Epidermal melanocyte (primary cell): ENCODE measurements around the gene FAAP100.
"Not testable (repeated sequence)": the region's sequence is repeated elsewhere in the genome, so short reads cannot be mapped to it uniquely, and the experiment has no call there.

ENCODE experiments used
- DNase-seq: peaks from one replicate; pipeline ENCODE4 v3.0.0; 2011; ENCODE audit warnings: low spot score; ENCODE audit not compliant: insufficient read length

The FAAP100 gene, protein sequence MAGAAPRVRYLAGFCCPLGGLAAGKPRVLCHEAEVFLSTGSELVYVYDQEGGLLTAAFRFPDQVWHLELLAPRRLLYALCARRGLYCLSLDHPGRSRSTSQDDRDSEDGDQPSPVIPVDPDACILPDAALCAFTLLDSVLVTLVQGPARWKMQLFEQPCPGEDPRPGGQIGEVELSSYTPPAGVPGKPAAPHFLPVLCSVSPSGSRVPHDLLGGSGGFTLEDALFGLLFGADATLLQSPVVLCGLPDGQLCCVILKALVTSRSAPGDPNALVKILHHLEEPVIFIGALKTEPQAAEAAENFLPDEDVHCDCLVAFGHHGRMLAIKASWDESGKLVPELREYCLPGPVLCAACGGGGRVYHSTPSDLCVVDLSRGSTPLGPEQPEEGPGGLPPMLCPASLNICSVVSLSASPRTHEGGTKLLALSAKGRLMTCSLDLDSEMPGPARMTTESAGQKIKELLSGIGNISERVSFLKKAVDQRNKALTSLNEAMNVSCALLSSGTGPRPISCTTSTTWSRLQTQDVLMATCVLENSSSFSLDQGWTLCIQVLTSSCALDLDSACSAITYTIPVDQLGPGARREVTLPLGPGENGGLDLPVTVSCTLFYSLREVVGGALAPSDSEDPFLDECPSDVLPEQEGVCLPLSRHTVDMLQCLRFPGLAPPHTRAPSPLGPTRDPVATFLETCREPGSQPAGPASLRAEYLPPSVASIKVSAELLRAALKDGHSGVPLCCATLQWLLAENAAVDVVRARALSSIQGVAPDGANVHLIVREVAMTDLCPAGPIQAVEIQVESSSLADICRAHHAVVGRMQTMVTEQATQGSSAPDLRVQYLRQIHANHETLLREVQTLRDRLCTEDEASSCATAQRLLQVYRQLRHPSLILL

GRCh38 chr17:81552244-81553017 lies at the start of gene FAAP100:
Gene FAAP100 (minus strand): TSS chr17:81552353. CDS start chr17:81552330, 23 bp downstream.
- peak; percentile 91 for DNase-seq

DNA sequence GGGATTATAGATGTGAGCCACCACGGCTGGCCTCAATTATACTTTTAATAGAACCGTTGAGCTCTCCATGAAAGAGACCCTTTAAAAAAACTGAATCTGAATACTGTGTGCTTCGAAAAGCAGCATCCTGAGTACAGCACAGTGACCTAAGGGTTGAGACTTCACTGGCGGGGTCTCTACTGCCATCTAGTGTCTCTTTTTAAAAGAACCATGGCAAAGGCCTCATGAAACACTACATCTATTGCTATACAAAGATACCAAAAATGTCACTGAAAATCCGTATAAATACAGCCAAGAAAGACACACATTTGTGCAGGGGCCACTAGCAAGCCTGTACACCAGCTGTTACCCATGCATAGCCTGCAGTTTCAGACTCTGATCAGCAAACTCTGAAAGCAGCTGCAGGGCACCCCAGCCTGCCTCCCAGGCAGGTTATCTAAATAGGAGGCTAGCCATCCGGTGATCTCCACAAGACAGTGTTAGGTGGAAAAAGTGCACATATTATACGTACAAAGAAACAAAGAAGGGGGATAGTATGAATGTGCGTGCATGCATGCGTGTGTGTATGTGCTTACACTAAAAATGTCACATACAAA lies 49.5 kb upstream of the FAAP100 start:
- peak; percentile 68 for DNase-seq

DNA sequence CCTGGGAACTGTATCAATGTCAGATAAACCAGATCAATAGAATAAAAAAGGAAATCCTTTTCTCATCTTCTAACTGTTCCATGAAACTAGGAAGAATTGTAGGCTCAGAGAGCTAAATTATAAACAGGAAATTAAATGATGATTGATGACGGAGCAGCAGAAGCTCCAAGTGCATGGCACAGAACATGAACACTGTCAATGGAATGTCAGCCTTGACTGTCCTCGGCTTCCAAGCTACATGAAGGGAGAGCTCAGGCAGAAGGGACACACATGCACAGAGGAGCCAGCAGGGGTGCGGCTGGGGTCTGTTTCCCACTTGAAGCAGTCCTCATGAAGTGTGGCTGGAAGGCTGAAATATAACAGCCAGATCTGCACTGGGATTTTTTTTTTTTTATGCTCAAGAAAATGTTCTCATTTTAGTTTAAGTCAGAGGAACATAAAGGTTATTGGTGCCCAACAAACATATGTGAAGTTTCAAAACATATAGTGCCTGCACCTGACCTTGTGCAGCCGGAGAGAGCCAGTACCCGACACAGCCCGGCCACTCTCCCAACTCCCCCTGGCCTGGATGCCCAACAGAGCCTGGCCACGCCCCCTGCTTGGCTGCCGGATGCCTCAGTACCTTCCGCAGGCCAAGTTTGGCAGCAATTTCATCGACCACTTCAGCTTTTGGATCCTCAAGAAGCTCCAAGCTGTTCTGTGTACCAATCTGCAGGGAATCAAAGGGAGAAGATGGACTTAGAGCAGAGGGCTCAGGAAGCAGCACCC lies 47.8 kb upstream of the FAAP100 start:
- no peak for DNase-seq

- DNase-seq: no peak
These were observed 41.1 kb upstream of the FAAP100 start for GRCh38 chr17:81593105-81593871.

DNA sequence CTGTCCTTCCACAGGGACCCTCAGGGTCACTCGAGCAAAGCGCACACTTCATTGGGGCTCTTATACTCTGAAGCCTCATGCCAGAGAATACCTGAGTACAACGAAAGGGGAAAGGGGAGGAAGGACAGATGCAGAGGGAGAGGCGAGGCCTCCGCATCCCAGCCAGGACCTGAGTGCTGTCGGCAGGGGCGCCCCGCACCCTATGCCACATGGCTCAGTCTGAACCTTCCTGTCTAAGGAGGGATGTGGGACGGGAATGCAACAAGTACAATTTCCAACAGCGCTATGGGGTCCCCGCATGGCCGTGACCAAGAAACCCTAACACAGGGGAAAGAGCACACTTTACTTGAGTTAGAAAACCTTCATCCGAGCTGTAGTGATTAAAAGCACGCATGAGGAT lies 39.8 kb upstream of the FAAP100 start:
- no peak for DNase-seq

DNA sequence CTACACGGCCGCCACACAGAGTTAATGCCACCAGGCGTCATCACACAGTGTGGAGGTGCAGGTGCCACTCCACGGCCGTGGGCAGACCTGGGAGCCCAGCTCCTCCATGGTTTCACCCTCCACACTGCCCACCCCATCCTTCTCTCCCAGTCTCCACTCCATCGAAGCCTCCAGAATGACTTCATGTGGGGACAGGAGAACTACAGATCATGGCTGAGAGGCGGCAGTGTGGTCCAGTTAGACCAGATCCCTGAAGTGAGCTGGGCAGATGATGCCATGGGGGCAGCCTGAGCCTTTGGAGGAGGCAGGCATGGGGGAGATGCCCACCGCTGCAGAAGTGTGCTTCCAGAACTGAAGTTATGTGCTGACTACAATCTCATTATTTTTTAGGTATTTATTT lies 38.0 kb upstream of the FAAP100 start:
- no peak for DNase-seq

DNA sequence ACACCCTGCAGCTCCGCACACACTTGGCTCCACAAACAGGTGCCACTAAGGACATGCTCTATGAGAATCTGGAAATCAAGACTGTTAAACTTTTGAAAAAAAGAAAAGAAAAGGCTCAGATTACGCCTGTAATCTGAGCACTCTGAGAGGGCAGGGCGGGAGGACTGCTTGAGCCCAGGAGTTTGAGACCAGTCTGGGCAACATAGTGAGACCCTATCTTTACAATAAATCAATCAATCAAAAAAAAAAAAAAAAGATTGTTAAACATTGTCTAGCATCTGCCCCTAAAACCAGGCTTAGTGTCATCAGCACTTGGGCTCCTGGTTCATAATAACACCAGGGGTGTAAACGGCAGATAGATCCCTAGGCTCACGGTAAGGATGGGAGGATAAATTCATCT lies 37.5 kb upstream of the FAAP100 start:
- DNase-seq: no peak

DNA sequence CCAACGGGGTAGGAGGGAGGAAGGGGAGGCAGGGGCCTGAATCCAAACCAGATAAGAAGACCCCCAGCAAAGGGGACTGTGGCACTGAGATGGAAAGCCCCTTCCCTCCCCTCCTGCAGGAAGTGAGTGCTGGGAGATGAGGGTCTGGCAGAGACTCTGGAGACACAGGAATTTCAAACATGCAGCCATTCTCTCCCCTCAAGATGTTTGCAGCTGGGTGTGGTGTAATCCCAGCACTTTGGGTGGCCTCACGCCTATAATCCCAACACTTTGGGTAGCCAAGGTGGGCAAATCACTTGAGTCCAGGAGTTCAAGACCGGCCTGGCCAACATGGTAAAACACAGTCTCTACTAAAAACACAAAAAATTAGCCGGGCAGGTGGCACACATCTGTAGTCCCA lies 33.9 kb upstream of the FAAP100 start:
- no peak for DNase-seq

GRCh38 chr17:81584771-81585170 lies 32.6 kb upstream of the FAAP100 start:
- DNase-seq: not testable (repeated sequence)

- no peak for DNase-seq
These were observed 31.6 kb upstream of the FAAP100 start for GRCh38 chr17:81583589-81584342.

- no peak for DNase-seq
These were observed 30.6 kb upstream of the FAAP100 start for GRCh38 chr17:81582749-81583148.

- DNase-seq: no peak
These were observed 30.2 kb upstream of the FAAP100 start for GRCh38 chr17:81582341-81582740.

DNA sequence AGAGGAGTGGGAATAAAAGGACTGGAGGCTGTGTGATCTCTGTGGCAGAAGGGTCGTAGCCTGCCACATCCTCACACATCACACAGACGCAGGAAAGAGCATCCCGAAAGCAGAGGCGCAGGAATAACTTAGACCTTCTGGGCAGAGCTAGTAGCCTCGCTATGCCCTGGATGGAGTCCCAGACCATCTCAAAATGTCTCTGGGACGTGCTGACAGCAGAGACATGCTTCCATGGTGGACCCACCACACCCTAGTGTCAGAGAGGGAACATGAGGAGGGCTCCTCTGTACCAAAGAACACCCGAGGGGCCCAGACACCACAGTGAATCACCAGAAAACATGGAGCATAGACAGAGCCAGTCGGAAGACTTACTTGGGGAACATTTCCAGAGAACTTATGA lies 29.6 kb upstream of the FAAP100 start:
- DNase-seq: no peak

GRCh38 chr17:81580481-81580880 lies 28.3 kb upstream of the FAAP100 start:
- DNase-seq: no peak

GRCh38 chr17:81579821-81580321 lies 27.7 kb upstream of the FAAP100 start:
- no peak for DNase-seq

- no peak for DNase-seq
These were observed 27.1 kb upstream of the FAAP100 start for GRCh38 chr17:81579298-81579697.

DNA sequence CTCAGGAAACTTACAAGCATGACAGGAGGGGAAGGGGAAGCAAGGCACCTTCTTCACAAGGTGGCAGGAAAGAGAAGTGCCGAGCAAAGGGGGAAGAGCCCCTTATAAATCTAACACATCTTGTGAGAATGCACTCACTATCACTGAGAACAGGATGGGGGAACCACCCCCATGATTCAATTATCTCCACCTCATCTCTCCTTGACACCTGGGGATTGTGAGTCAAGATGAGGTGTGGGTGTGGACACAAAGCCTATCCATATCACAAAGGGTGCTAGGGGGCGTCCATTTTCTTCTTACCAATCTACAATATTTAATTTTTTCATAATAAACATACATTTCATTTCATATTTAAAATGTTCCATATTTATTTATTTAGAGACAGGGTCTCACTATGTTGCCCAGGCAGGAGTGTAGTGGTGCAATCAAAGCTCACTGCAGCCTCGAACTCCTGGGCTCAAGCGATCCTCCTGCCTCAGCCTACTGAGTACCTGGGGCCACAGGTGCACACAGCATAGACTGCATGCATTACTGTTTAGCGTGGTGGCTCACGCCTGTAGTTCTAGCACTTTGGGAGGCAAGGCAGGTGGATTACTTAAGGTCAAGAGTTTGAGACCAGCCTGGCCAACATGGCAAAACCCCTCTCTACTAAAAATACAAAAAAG lies 26.5 kb upstream of the FAAP100 start:
- no peak for DNase-seq

- DNase-seq: no peak
These were observed 25.9 kb upstream of the FAAP100 start for GRCh38 chr17:81578038-81578441.
